Hepatic stellate cell (primary cell): ENCODE results near the gene CIART.
A peak's percentile ranks its signal among the peaks of the same experiment; 100 is the strongest.
"Not testable (repeated sequence)": the region's sequence is repeated elsewhere in the genome, so short reads cannot be mapped to it uniquely, and the experiment has no call there.

Experiments
- DNase-seq: peaks from one replicate; pipeline ENCODE4 v3.0.0; 2011; ENCODE audit warnings: low spot score

The CIART gene, protein sequence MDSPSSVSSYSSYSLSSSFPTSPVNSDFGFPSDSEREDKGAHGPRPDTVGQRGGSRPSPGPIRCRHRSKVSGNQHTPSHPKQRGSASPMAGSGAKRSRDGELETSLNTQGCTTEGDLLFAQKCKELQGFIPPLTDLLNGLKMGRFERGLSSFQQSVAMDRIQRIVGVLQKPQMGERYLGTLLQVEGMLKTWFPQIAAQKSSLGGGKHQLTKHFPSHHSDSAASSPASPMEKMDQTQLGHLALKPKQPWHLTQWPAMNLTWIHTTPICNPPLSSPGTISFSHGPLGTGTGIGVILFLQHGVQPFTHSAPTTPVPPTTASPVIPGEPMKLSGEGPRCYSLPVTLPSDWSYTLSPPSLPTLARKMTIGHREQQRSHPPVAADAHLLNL

DNA sequence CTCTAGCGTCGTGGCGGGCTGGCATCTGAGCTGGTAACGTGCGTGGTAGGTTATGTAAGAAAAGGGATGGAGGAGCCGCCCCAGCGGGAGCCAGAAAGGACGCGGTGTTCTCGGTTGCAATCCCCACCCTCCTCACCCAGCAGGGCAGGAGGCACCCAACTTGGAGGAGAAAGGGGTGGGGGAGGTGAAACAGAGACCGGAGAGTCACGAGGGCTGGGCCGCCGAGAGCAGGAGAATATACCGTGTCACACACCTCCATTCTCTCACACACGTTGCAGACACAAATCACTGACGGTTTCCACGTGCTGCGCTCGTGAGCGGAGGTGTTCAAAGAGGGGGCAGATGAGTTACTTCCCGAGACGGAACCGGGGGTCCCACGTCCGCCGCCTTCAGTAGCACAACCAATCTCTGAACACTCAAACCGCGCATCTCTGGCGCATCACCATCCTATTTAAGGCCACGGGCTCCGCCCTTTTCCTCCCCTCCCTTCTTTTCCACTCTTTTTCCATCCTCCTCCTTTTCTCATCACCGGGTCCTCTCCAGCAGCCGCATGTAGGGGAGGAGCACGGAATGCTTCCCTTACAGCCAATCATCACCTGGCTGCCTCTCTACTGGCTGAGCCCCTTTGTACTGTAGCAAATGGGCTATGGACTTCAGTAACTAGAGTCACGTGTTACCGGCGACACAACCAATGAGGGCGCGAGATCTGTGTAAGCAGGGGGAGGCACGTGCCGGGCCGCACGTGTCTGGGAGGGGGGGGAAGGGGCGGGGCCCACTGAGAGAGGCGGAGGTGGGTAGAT lies at the start of gene CIART:
CIART (plus strand) TSS at position 797 of the 800 bp plus-strand sequence. CDS start 714 bp downstream, outside the sequence.
- DNase-seq, result peak; percentile 96

DNA sequence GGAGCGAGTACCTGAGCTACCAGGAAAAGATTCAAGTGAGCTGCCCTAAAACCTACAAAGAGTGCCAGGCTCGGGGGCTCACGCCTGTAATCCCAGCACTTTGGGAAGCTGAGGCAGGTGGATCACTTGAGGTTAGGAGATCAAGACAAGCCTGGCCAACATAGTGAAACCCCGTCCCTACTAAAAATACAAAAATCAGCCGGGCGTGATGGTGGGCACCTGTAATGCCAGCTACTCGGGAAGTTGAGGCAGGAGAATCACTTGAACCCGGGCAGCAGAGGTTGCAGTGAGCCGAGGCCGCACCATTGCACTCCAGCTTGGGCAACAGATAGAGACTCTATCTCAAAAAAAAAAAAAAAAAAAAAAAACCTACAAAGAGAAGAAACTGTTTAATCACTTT lies 49.4 kb upstream of the CIART start:
- not testable (repeated sequence) for DNase-seq

DNA sequence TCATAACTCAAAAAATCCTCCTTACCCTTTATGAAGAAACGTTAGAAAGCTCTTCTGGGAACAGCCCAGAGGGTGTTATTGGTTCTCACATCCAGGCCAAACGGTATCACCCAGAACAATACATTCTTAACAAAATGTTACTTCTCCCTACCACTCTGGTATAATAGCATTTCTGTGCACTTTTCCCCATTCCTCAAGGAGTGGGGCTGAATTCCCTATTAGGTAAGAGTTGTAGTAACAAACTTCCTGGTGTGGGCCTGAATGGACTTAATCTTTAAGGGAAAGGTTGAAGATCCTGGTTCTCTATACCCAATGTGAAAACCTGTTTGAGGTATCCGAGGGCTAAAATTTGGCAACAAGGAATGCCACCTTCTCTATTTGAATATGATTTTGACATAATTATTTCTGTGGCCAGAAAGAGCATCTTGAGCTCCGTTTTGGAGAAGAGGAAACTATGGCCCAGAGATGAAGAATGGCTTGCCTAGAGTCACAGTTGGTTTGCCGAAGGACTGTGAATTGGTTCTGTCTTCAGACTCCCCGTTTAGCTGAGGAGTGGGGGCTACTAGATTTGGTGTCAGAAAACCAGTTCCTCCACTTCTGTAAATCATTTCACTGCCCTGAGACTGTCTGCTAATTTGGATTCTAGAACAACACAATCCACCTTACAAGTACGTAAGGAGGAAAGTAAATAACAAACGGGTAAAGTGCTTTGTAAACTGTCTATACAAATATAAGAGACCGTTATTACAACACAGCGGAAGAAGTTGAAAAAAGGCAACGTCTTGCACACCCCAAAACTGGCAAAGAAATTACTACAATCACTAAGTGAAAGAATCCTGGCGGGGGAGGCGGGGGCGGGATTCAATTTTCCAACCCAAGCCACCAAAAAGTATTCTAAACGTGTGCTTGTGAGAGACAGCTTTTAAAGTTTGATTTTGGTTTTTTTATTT lies 48.7 kb upstream of the CIART start:
- DNase-seq, result peak; percentile 21

DNA sequence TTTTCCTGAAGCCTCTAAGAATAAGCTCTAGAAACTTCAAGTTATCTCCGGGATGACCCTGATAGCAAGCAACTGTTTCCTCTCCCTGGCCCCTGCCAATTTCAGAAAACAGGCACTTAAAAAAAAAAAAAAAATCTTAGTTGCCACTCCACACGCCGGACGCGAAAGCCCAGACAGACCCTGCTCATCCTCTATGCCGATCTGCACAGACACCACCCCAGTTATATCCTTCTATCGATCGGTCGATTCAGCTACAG lies 48.1 kb upstream of the CIART start:
- DNase-seq, result no peak

DNA sequence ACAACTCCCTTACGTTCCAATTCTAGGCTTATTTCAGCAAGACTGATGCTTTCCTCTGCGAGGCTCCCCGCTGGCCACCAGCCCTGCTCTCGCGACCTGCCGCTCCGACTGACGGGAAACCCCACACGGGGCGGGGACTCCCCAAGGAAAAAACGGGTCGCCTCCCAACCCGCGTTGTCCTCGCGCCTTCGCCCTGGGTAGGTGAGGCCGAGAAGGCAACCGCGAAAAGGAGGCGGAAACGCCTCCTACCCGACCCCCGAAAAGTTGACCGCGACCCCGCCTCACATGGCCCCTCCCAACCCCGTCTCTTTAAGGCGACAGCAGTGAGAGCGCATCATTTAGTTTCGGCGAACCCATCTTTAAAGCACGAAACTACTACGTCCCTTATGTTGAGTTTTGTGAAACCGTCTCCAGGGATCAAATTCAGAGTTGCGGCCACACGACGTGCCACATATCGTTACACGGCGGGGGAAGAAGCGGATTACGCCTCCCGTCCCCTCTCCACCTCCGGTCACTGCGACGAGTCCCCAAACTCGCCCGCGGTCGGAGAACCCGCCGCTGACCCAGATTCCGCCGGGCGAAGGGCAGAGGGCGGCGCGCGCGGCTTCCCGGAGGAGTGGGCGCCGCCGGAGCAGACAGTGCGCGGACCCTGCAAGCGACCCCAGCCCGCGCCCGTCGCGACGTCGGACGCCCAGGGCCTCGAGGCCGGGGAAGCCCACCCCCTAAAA lies 47.6 kb upstream of the CIART start:
- peak; percentile 83 for DNase-seq

DNA sequence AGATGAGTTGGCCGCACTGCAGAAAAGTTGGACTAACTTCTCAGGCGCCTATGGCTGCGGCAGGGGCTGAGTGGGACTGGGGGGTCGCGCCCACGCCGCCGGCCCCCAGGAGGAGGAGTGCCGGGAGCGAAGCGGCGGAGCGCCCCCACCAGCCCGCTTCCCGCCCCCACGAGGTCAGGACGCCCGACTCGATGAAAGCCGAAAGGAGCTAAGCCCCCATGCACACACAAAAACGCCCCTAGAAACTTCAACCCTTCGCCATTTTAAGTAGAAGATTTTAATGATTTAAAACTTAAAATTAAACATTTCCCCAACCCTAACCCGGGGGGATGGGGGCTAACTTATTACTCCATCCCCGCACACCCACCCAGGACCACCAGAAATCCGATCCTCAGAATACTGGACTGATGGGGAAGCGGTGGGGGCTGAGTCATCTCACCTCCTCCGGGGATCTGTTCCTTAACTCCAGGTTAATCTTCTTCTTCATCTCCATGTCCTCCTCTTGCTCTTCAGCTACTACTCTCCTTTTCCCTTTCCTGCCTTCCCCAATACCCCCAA lies 47.0 kb upstream of the CIART start:
- peak; percentile 52 for DNase-seq

DNA sequence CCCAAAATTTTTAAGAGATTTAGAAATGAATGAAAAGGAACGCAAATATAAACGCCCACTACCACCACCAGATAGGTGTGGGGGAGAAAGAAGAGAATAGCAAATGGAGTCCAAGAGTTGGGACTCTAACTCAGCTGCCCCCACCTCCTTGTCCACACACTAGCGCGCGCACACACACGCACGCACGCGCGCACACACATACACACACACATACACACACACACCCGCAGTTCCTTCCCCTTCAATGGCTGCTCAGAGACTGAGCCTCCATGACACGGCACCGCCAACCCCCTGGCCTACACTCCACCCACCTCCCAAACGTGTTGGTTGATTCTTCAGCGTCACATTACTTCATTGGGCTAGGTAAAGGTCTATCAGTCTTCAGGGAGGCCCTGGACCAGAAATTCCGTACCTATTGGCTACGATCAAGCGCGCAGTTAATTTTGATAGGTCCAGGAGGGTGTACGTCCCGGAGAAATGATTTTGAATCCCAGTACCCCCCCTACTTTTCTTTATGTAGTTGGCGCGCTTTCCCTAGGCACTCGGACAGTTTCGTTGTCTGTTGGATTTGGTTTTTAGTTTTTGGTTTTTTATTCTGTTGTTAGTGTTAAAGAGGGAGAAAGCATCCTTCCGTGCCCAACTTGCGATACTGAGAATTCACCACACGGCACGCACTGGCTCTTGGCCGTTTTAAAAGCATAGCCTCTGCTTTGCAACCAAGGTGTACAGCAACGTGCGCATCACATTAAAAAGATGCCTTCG lies 46.3 kb upstream of the CIART start, which contains the start of gene ANP32E:
ANP32E (minus strand) TSS at position 261 of the 762 bp plus-strand sequence. CDS start 326 bp downstream, outside the sequence.
- DNase-seq, result peak; percentile 99

DNA sequence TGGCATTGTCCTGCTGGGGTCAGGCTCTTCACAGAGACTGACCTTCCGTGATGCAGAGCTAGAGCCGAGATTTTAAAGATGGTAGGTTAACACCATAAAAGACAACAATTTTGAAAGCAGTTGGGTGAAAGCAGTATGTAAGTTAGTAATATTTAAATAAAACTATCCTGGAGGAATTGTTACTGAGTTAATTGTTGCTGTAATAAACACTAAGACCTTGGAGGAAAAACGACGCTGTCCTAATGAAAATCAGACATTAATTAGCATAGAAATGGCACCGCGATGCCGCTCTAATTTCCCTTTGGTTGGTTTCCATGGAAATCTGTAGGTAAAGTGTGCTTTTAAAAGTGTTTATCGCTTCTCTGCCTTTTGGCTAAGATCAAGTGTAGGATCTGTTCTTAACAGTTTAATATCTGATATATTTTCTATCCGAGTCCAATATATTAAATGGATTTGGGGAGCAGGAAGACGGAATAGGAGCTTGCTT lies 45.7 kb upstream of the CIART start:
- no peak for DNase-seq

DNA sequence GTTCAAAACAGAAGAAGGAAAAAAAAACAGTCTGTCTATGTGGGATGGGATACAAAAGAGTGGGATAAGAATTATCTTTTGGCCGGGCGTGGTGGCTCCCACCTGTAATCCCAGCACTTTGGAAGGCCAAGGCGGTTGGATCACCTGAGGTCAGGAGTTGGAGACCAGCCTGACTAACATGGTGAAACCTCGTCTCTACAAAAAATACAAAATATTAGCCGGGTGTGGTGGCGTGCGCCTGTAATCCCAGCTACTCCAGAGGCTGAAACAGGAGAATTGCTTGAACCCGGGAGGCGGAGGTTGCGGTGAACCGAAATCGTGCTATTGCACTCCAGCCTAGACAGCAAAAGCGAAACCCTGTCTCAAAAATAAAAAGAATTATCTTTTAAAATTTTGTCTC lies 45.2 kb upstream of the CIART start:
- DNase-seq, result not testable (repeated sequence)

DNA sequence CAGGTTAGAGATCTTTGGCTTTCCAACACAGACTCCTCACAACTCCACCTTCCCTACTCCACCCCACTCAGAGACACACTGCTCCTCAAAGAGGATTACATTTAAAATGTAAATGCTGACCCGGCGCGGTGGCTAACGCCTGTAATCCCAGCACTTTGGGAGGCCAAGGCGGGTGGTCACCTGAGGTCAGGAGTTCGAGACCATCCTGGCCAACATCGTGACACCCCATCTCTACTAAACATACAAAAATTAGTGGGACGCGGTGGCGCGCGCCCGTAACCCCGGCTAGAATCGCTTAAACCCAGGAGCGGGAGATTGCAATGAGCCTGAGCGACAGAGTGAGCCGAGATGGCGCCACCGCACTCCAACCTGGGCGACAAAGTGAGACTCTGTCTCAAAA lies 44.6 kb upstream of the CIART start:
- no peak for DNase-seq

DNA sequence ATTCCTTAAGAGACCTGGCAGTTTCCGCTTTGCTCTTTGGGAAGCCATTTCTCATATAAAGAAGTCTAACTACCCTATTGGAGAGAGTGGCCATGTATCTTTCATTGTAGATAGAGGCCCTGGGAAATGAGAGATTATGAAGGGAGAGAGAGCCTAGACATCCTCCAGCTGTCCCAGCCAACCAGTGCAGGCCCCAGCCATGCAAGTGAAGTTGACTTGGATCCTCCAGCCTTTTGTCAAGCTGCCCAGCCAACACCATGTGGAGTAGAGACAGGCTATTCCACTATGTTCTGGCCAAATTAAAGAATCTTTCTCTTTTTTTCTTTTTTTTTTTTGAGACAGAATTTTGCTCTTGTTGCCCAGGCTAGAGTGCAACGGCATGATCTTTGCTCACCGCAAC lies 39.4 kb upstream of the CIART start:
- DNase-seq, result no peak

DNA sequence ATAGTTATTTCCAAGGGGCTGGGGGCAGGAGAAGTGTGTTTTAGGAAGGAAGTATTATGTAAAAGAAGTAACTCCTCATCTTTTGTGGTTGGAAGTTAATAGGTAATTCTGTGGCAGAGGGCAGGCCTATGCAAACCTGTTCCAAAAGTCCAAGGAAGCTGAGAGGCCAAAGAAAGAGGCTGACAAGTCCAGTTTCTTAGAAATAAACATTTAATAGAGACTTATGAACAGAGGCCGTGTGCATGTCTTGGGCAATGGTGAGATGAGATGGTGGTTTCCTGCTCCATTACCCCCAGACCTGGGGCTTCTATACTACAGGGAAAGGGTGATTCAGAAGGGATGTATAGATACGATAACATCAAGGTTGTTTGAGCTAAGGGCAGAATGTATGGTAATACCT lies 32.4 kb upstream of the CIART start:
- DNase-seq, result no peak

DNA sequence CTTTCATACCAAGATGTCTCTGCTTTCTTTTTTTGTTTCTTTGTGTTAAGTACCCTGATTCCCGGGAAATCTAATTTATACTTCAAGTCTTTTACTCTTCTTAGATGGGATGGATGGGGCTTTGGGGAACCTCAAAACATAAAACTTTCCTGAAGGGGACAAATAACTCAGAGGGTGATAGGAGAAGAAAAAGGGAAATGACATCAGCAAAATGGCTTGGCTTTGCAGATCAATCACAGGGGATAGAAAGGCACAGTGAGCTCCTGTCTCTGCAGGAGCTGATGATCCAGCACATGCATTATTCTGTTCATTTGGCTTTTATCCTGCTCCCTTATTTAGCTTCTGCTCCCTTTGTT lies 26.2 kb upstream of the CIART start:
- DNase-seq, result no peak

DNA sequence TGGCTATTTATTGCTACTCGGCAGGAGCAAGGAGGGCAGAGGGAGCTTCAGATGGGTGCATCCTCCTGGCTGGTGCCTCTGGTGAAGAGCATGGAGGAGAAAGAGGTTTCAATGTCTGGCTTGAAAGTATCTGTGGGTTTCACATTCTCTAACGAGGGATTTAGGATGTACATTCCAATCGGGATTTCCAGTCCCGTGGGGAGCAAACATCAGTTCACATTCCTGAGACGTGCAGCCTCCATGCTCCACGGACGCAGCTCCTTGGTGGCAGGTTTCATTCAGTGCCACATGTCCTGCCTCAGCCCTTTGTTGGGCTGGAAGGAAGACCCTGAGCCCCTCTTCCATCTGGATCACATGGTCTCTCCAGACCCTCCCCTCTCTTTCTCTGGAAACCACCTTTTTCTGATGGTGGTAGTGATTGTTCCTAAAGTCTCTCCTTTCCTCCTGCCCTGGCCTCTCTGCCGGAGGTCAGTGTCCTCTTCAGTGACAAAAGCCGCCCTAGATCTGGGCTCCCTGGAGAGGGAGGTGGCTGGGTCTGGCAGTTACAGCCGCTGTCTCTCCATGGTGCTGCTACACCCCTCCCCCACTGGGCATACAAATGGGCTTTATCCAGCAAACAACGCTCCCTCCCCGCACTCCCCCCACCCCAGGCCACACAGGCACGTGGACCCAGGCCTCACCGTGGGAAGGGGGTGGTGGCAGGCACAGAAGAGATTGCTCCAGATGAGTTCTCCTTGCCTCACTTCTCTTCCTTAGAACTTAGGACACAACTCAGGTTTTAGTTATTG lies 25.6 kb upstream of the CIART start:
- DNase-seq, result peak; percentile 52

DNA sequence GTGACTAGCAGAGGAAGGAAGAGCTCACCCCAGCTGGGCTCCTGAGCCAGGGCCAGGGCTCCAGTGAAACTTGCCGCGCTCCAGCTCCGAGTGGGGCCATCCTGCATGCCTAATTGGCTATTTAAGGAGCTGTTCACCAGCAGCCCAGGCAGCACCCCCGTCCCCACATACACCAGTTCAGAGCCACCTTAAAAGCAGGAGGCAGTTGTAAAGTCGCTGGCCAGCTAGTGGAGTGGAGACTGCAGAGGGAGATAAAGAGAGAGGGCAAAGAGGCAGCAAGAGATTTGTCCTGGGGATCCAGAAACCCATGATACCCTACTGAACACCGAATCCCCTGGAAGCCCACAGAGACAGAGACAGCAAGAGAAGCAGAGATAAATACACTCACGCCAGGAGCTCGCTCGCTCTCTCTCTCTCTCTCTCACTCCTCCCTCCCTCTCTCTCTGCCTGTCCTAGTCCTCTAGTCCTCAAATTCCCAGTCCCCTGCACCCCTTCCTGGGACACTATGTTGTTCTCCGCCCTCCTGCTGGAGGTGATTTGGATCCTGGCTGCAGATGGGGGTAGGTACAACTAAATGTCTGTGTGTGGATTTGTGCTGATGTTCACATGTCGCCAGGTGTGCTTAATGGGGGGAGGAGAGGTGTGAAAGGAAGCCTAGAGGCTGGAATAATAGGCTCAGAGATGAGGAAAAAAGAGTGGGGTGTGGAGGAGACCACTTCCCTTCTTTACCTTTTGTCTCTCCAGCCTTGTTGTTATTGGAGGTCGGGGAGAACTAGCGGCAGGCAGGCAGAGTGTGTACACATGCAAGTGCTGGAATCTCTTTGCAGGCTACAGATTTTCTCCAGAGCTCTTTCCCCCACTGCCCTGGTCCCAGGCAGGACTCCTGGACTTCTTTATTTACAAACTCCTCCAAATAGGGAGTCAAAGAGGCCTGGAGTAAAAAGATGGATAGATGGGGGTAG lies 24.4 kb upstream of the CIART start, which contains the start of gene CA14:
CA14 (plus strand) TSS at position 151 of the 962 bp plus-strand sequence; CDS start at position 506, 355 bp downstream.
- no peak for DNase-seq

DNA sequence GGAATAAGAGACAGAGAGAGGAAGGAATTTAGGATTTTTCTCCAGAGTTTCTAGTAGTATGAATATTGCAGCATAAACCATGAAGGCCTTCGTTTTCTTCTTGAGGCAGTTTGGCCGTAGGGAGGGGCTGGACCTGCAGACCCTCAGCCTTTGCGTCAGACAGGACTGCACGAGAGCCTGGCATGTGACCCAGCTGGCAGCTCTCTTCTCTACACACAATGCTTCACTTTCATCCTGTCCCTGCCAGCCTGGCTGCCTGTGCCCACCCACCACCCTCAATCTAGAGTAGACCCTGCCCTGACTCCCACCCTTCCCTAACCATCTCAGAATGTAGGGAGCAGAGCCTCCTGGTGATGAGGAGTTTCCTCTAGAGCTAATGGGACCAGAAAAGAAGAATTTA lies 23.1 kb upstream of the CIART start:
- no peak for DNase-seq

DNA sequence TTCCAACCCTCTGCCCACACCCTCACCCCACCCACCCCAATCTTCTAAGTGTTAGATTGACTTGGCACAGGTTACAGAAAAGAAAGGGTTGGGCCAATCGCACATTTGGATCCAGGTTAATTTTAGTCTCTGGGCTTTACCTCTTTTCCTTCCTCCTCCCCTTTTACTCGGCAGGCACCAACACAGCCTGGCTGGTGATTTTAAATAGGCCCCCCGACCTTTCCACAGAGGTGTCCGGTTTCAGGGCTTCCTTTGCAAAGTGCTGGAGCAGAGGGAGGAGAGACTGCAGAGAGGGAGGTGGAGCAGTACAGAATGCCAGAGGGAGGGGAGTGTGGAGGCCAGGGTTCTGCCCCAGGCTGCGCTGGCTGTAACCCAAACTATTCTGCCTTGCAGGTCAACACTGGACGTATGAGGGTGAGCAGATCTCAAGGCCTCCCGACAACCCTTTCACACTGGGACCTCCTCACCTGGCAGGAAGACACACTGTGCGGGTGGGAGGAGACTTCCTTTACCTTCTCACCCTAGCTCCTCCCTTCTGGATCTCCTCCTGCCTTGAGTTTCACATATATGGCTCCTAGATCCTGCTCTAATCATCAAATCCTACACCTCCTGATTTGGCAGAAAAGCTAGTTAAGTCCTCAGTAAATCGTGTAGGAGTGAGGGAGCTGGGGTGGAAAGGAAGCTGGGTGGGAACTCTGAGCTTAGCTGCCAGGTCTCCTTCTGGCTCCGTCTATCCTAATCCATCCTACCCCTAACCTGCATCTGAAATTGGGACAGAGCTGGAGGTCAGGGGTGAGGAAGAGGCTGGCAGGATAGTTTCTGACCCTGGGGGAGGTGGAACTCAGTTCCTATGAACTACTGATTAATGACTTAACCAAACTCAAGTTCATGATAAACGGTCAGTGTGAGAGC lies 22.3 kb upstream of the CIART start:
- no peak for DNase-seq
